Endothelial cell of umbilical vein (primary cell): ENCODE results near the gene RER1. TPM values are rescaled to one million over a fixed set of nuclear protein-coding genes. Genes with fewer than 3 reads are reported as not detected.

Experiments
- BruUV-seq: library from RNA; stranded (reverse); fragments of 400-500 nt; replicated peaks from 2 replicates; lab custom pipeline; 2021; lab: Mats Ljungman, UMichigan
- CTCF ChIA-PET: fragments of 300-600, 350-600 bp; sonication (Branson Sonifier 250); formaldehyde crosslinking; loops from one replicate; lab custom pipeline; 2021; ENCODE audit warnings: antibody characterized with exemption, inconsistent platforms; lab: Charles Lee
- POLR2A ChIA-PET: fragments of 300-600, 350-600 bp; sonication (Branson Sonifier 250); formaldehyde crosslinking; loops from one replicate; lab custom pipeline; 2021; ENCODE audit warnings: antibody characterized with exemption, inconsistent platforms; lab: Charles Lee
- DNase-seq: peaks from one replicate; pipeline ENCODE4 v3.0.0-alpha.2; 2011; ENCODE audit warnings: low read depth, low spot score
- FAIRE-seq: peaks from 2 replicates; lab custom pipeline; 2011; peaks lifted over from hg19 to GRCh38; lab: Jason Lieb, UNC
- H2AFZ ChIP-seq: 2 replicates; pipeline ENCODE4 v1.6.0; 2012; ENCODE audit warnings: low read depth, low read length, control low read depth, inconsistent platforms
- H3K27ac ChIP-seq: 2 replicates; pipeline ENCODE4 v1.5.1; 2011; ENCODE audit warnings: low read depth, mild to moderate bottlenecking, control low read depth, low read length, moderate library complexity; ENCODE audit not compliant: insufficient read depth
- H3K27me3 ChIP-seq, 2 experiments: 2 replicates each; pipeline versions ENCODE4 v1.6.0 to v1.6.1; 2011; ENCODE audit warnings: low read length in 2 of 2, mixed read lengths in 1 of 2; ENCODE audit not compliant: control insufficient read depth in 2 of 2, insufficient read depth in 2 of 2
- H3K36me3 ChIP-seq, 2 experiments: 2 replicates in 1 of 2; 3 replicates in 1 of 2; pipeline ENCODE4 v1.5.1; 2011; ENCODE audit warnings: low read length in 2 of 2, mild to moderate bottlenecking in 1 of 2, moderate library complexity in 1 of 2; ENCODE audit not compliant: control insufficient read depth in 2 of 2, insufficient read depth in 2 of 2; ENCODE audit errors: extremely low read depth in 1 of 2
- H3K4me1 ChIP-seq: 3 replicates; pipeline ENCODE4 v1.5.1; 2011; ENCODE audit warnings: mild to moderate bottlenecking, low read length; ENCODE audit not compliant: control insufficient read depth, insufficient read depth; ENCODE audit errors: extremely low read depth
- H3K4me2 ChIP-seq: 2 replicates; pipeline ENCODE4 v1.6.1; 2011; ENCODE audit warnings: low read length, control low read depth, mixed read lengths; ENCODE audit not compliant: insufficient read depth
- H3K4me3 ChIP-seq, 3 experiments: fragments of 200-600 bp in 1 of 3; sonication (generic), shearing (Covaris generic) in 1 of 3; replicated peaks in 1 of 3; 2 replicates each; pipeline ENCODE4 v1.5.1; 2011 to 2016; ENCODE audit warnings: control low read depth in 3 of 3, low read length in 3 of 3, mild to moderate bottlenecking in 2 of 3, inconsistent platforms in 1 of 3, low read depth in 1 of 3, moderate library complexity in 1 of 3; ENCODE audit not compliant: insufficient read depth in 1 of 3
- H3K79me2 ChIP-seq: 2 replicates; pipeline ENCODE4 v1.6.0; 2012; ENCODE audit warnings: low read length, inconsistent platforms; ENCODE audit not compliant: control insufficient read depth, insufficient read depth
- H3K9ac ChIP-seq: replicated peaks from 2 replicates; pipeline ENCODE3; 2011; ENCODE audit warnings: low read length, control low read depth; ENCODE audit not compliant: insufficient read depth; ENCODE audit errors: extremely low read depth
- H3K9me1 ChIP-seq: replicated peaks from 3 replicates; pipeline ENCODE4 v1.6.0; 2011; ENCODE audit warnings: mild to moderate bottlenecking, low read length; ENCODE audit not compliant: control insufficient read depth, insufficient read depth; ENCODE audit errors: extremely low read depth
- H3K9me3 ChIP-seq: replicated peaks from 2 replicates; pipeline ENCODE4 v1.5.1; 2012; ENCODE audit warnings: low read length, inconsistent platforms; ENCODE audit not compliant: control insufficient read depth, insufficient read depth
- H4K20me1 ChIP-seq: replicated peaks from 2 replicates; pipeline ENCODE3; 2011; ENCODE audit warnings: mild to moderate bottlenecking, low read length; ENCODE audit not compliant: control insufficient read depth, insufficient read depth; ENCODE audit errors: extremely low read depth
- MYC ChIP-seq: IDR thresholded peaks from one replicate; pipeline ENCODE4 v1.6.1; 2011; ENCODE audit warnings: mild to moderate bottlenecking, low read depth, low read length
- POLR2A ChIP-seq: IDR thresholded peaks from 2 replicates; pipeline ENCODE4 v1.6.1; 2012; ENCODE audit warnings: low read depth, mild to moderate bottlenecking, control low read depth, low read length
- dilution Hi-C: fragments of 300-500 bp; cut with MboI; formaldehyde crosslinking; loops from one replicate; pipeline ENCODE4 v1.15.0; 2019; ENCODE audit warnings: low sequenced_read_pairs; ENCODE audit not compliant: extremely low pct_ligation_motif_present
- intact Hi-C: fragments of 100-400 bp; cut with micrococcal nuclease; formaldehyde crosslinking; loops from one replicate; pipeline ENCODE4 v1.10.0; 2022
- polyA plus RNA-seq, 4 experiments: library from polyadenylated mRNA; depleted of rRNA in 3 of 4; stranded (reverse) in 3 of 4; unstranded in 1 of 4; fragments of >200 nt; gene quantifications; 2 replicates each; pipeline versions ENCODE4 v1.2.1 to v1.2.3, GENCODE V29; 2011 to 2012; ENCODE audit warnings: missing spikeins in 1 of 4
- total RNA-seq: library from RNA; stranded (reverse); gene quantifications from 2 replicates; pipeline ENCODE4 v1.2.3, GENCODE V29; 2021

The RER1 gene
- total and polyA plus RNA-seq, 2 donors (not counting 3 experiments of a cell fraction or from before 2014, with no cell fraction given) = 179 to 292 TPM

GRCh38 chr1:2406451-2407041 is 14.9 kb downstream of the RER1 start:
- Histone ChIP-seq H4K20me1 (no peaks in the 10 kb centered on the region), H3K27me3 (no peaks in the 10 kb centered on the region), H3K4me2 (no peak overlapping the region), H3K27ac (no peak overlapping the region), H3K36me3 (peaks cover 15 to 51% of the 10 kb centered on the region in 2 experiments), H2AFZ (no peak overlapping the region), H3K9me3 (no peaks in the 10 kb centered on the region), H3K4me1 (peaks cover 13% of the 10 kb centered on the region), H3K79me2 (no peaks in the 10 kb centered on the region), H3K4me3 (no peak overlapping the region), H3K9me1 (no peaks in the 10 kb centered on the region), H3K9ac (no peak overlapping the region)
- POLR2A ChIA-PET = no interaction called here
- dilution Hi-C loops = no loop called here
- CTCF ChIA-PET = interaction anchor here (1.1 to 2.6 kb wide), 4 partner anchors 16 to 211 kb away, joined by 3 to 9 read pairs (median 5); partner anchors contain the start of gene FAAP20
- intact Hi-C loops = loop anchor here (10.0 kb wide), 1 partner anchor 1218 kb away; the partner anchor contains the start of gene TPRG1L
- no TSS peak for BruUV-seq
- TF ChIP-seq POLR2A = peak; percentile 29
- TF ChIP-seq MYC = no peak
- FAIRE-seq (no peak), DNase-seq (no peak)

GRCh38 chr1:2407166-2407990 is 15.7 kb downstream of the RER1 start:
- H2AFZ ChIP-seq = no peak overlapping the region
- dilution Hi-C loops (no loop called here), intact Hi-C loops (loop anchor here (10.0 kb wide), 1 partner anchor 1217 kb away; the partner anchor contains the start of gene TPRG1L)
- no peak for TF ChIP-seq POLR2A
- POLR2A ChIA-PET = no interaction called here
- peaks cover 15% of the 10 kb centered on the region for H3K4me1 ChIP-seq
- H3K36me3 ChIP-seq = peaks cover 15 to 42% of the 10 kb centered on the region in 2 experiments
- no peak overlapping the region for H3K4me2 ChIP-seq
- H3K9me1 ChIP-seq = no peaks in the 10 kb centered on the region
- no peaks in the 10 kb centered on the region for H3K27me3 ChIP-seq
- H3K79me2 ChIP-seq = peaks cover 4% of the 10 kb centered on the region
- no TSS peak for BruUV-seq
- no peaks in the 10 kb centered on the region for H4K20me1 ChIP-seq
- H3K9ac ChIP-seq = no peak overlapping the region
- DNase-seq (no peak), FAIRE-seq (no peak)
- H3K27ac ChIP-seq = no peak overlapping the region
- H3K4me3 ChIP-seq = no peak overlapping the region
- CTCF ChIA-PET = interaction anchor here (1.5 to 2.6 kb wide), 3 partner anchors 26 to 212 kb away, joined by 4 to 9 read pairs (median 6); partner anchors contain the start of gene FAAP20
- H3K9me3 ChIP-seq = no peaks in the 10 kb centered on the region
